Ascending aorta (tissue), 2 donors: ENCODE measurements around the gene NFKBIA. TPM values are rescaled to one million over a fixed set of nuclear protein-coding genes. Genes with fewer than 3 reads are reported as not detected.
A peak's percentile ranks its signal among the peaks of the same experiment; 100 is the strongest.

Source experiments
- DNase-seq, 2 donors: peaks; one replicate each; pipeline ENCODE4 v3.0.0-alpha.2; 2019; ENCODE audit warnings: low spot score in 2 of 2
- H3K27ac ChIP-seq, 2 donors: fragments of 200-600 bp; sonication (generic); one replicate each; pipeline ENCODE4 v1.5.1; 2016 to 2017; ENCODE audit warnings: mild to moderate bottlenecking in 1 of 2
- H3K27me3 ChIP-seq: fragments of 200-600 bp; sonication (generic); one replicate; pipeline ENCODE4 v1.5.1; 2017
- H3K36me3 ChIP-seq, 2 donors: fragments of 200-600 bp; sonication (generic); one replicate each; pipeline ENCODE4 v1.5.1; 2016
- H3K4me1 ChIP-seq, 2 donors: fragments of 200-600 bp; sonication (generic); one replicate each; pipeline ENCODE4 v1.5.1; 2016 to 2017; ENCODE audit warnings: mild to moderate bottlenecking in 1 of 2
- H3K4me3 ChIP-seq, 2 donors: fragments of 200-600 bp; sonication (generic); one replicate each; pipeline ENCODE4 v1.5.1; 2016 to 2017; ENCODE audit warnings: mild to moderate bottlenecking in 1 of 2
- H3K9me3 ChIP-seq, 2 donors: fragments of 200-600 bp; sonication (generic); one replicate each; pipeline ENCODE4 v1.5.1; 2016
- CTCF ChIP-seq, 3 experiments: fragments of 200-600 bp in 2 of 3; fragments of 450-650 bp in 1 of 3; sonication (generic) in 2 of 3; IDR thresholded peaks; one replicate each; pipeline ENCODE4 v1.5.1; 2016 to 2019; ENCODE audit warnings: antibody characterized with exemption in 3 of 3, mild to moderate bottlenecking in 1 of 3, moderate library complexity in 1 of 3
- intact Hi-C: fragments of 100-400 bp; cut with DNase I; formaldehyde crosslinking; loops from one replicate; pipeline ENCODE4 v1.15.1; 2023
- total RNA-seq: library from RNA; depleted of rRNA; stranded (reverse); fragments of >200 nt; gene quantifications from one replicate; pipeline ENCODE4 v1.1.0, GENCODE V29; 2016

The NFKBIA gene
- total RNA-seq, 1 donor from 2014 or later: 944 TPM

- Histone ChIP-seq H3K9me3 (no peaks in the 10 kb centered on the region), H3K4me3 (no peak overlapping the region), H3K36me3 (no peaks in the 10 kb centered on the region), H3K27me3 (no peaks in the 10 kb centered on the region), H3K4me1 (peaks cover 0 to 13% of the 10 kb centered on the region in 2 donors), H3K27ac (no peak overlapping the region)
- no peak for TF ChIP-seq CTCF (IDR thresholded peaks at IDR 0.05)
- intact Hi-C loops: no loop called here
- no peak for DNase-seq
Observed at GRCh38 chr14:35423621-35424020, 19.1 kb upstream of the NFKBIA start.

GRCh38 chr14:35420036-35420811 lies 15.7 kb upstream of the NFKBIA start:
- no peak for DNase-seq
- no peaks in the 10 kb centered on the region for H3K9me3 ChIP-seq
- no peak overlapping the region for H3K4me3 ChIP-seq
- no peak for TF ChIP-seq CTCF (IDR thresholded peaks at IDR 0.05)
- H3K27me3 ChIP-seq: no peaks in the 10 kb centered on the region
- H3K36me3 ChIP-seq: no peaks in the 10 kb centered on the region
- intact Hi-C loops: no loop called here
- peaks cover 0 to 10% of the 10 kb centered on the region in 2 donors for H3K4me1 ChIP-seq
- peak overlapping the region; percentile 7 to 58 for H3K27ac ChIP-seq

DNA sequence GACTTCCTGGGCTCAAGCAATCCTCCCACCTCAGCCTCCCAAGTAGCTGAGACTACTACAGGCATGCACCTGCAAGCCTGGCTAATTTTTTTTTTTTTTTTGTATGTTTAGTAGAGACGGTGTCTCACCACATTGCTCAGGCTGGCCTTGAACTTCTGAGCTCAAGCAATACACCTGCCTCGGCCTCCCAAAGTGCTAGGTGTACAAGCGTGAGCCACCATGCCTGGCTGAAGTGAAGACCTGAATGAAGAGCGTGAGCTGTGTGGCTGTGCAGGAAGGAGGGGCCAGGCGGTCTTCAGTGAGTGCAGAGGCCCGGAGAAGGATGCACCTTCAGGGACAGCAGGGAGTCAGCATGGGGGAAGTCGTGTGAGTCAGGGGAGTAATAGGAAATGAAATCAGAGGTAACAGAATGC lies 14.9 kb upstream of the NFKBIA start:
- DNase-seq: no peak
- peak overlapping the region; percentile 7 to 58 for H3K27ac ChIP-seq
- TF ChIP-seq CTCF (IDR thresholded peaks at IDR 0.05): no peak
- H3K4me1 ChIP-seq: peaks cover 0 to 13% of the 10 kb centered on the region in 2 donors
- H3K27me3 ChIP-seq: no peaks in the 10 kb centered on the region
- intact Hi-C loops: loop anchor here (5.0 kb wide), 2 partner anchors 372 to 547 kb away; partner anchors contain the start of gene FAM177A1
- no peaks in the 10 kb centered on the region for H3K9me3 ChIP-seq
- H3K36me3 ChIP-seq: no peaks in the 10 kb centered on the region
- H3K4me3 ChIP-seq: no peak overlapping the region

GRCh38 chr14:35418093-35418492 lies 13.5 kb upstream of the NFKBIA start:
- intact Hi-C loops: loop anchor here (5.0 kb wide), 2 partner anchors 371 to 546 kb away; partner anchors contain the start of gene FAM177A1
- no peaks in the 10 kb centered on the region for H3K36me3 ChIP-seq
- no peaks in the 10 kb centered on the region for H3K27me3 ChIP-seq
- H3K4me3 ChIP-seq: no peak overlapping the region
- H3K9me3 ChIP-seq: no peaks in the 10 kb centered on the region
- H3K4me1 ChIP-seq: peaks cover 0 to 25% of the 10 kb centered on the region in 2 donors
- no peak overlapping the region for H3K27ac ChIP-seq
- TF ChIP-seq CTCF (IDR thresholded peaks at IDR 0.05): no peak
- DNase-seq: no peak

DNA sequence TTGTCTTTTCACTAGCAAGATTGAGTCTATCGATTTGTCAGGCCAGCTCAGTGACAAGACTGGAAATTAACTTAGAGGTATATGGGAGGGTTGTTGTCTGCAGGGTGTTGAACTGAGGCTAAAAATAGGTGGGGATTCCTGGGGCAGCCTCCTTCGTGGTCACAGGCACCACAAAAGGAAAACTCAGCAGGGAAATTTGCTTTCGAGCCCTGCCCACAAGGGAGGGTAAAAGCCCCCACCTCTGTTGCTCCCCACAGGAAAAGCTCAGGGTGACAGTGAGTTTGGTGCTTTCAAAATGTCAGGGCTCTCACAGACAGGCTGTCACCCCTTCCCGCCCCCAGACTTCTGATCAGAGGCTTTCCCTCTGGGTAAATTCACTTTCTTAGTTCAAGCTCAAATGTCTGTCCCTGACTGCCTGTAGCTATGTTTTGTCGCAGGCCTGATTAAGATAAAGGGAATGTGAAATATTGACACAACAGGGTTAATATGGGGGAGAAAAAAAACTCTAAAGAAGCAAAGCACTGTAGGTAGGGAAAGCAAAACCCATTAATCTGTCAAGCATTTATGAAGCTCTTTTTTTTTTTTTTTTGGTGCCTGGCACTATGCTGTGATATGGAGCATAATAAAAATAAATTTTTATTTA lies 11.7 kb upstream of the NFKBIA start:
- intact Hi-C loops: loop anchor here (5.0 kb wide), 2 partner anchors 369 to 544 kb away; partner anchors contain the start of gene FAM177A1
- peak overlapping the region; percentile 65 to 75 for H3K27ac ChIP-seq
- H3K27me3 ChIP-seq: no peaks in the 10 kb centered on the region
- H3K4me3 ChIP-seq: no peak overlapping the region
- H3K36me3 ChIP-seq: no peaks in the 10 kb centered on the region
- no peaks in the 10 kb centered on the region for H3K9me3 ChIP-seq
- no peak for TF ChIP-seq CTCF (IDR thresholded peaks at IDR 0.05)
- H3K4me1 ChIP-seq: peaks cover 0 to 29% of the 10 kb centered on the region in 2 donors
- no peak for DNase-seq
